Muscle of back (tissue), 11 donors: Measurements from ENCODE around the gene DEPDC7. TPM values are rescaled to one million over a fixed set of nuclear protein-coding genes. Genes with fewer than 3 reads are reported as not detected.
A peak's percentile ranks its signal among the peaks of the same experiment; 100 is the strongest.

Experiments
- DNase-seq, 3 donors: peaks; one replicate each; pipeline versions ENCODE4 v3.0.0 to v3.0.0-alpha.2; 2013
- polyA plus RNA-seq, 10 donors: library from polyadenylated mRNA; unstranded; fragments of 120-200 nt; gene quantifications; one replicate each; pipeline ENCODE4 v1.2.1, GENCODE V29; 2013; ENCODE audit not compliant: insufficient read length in 10 of 10

DEPDC7 gene
- polyA plus RNA-seq, 10 donors: 10.7 to 19.1 (median 16.1) TPM

DNA sequence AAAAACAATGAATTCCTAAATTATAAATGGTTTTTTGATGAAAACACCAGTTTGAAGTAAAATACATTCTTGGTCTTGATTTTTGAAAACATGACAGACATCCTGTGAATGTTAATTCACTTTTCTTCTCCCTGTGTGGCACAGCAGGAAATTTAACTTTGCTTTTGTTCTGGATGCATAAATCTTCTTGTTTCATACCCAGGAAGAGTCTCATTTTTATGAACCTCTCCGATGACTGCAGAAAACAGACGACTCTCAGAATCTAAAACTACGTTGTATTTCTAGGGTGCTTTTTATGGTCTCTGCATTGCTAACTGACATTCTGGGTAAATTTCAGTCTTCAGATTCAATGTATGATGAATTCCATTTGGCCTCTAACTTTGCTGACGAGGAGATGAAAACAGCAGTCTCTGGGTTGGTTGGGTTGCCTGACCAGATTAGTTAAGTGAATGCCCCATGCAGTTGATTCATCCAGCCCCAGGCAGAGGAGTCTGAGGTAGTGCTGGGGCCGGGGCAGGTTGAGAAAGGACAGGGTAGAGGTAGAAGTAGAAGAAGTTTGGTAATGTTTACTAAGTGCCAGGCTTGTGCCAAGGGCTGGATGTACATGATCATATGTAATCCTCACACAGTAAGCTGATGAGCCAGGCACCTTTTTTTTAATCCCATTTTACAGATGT is 43.8 kb downstream of the DEPDC7 start:
- DNase-seq: no peak

DNA sequence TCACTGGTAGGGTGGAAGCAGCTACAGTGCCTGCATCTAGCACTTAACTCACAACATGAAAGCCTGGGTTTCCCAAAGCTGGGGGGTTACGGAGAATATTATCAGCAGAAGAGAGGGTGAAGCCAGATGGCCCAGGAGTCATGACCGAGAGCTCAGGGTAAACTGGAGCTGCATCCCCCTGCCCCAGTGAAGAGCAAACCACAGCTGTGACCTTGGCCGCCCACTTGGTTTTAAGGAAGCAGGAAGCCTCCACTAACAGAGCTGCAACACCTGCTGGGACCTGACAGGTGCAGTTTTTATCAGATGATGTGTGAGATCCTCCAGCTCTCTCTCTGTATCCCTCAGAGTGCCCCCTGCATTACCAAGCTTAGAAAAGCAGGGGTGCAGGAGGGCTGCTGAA is 44.6 kb downstream of the DEPDC7 start:
- no peak for DNase-seq

DNA sequence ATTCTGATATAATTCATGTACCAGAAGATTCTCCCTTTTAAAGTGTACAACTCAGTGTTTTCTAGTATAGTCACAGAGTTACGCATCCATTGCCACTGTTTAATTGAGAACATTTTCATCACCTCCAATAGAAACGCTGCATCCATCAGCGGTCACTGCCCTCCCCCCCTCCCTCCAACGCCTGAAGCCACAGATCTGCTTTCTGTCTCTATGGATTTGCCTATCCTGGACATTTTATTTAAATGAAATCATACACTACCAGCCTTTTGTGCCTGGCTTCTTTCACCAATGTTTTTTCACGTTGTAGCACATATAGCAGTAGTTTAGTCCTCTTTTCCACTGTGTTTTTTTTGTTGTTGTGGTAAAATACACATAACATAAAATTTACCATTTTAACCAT is 46.5 kb downstream of the DEPDC7 start:
- no peak for DNase-seq

DNA sequence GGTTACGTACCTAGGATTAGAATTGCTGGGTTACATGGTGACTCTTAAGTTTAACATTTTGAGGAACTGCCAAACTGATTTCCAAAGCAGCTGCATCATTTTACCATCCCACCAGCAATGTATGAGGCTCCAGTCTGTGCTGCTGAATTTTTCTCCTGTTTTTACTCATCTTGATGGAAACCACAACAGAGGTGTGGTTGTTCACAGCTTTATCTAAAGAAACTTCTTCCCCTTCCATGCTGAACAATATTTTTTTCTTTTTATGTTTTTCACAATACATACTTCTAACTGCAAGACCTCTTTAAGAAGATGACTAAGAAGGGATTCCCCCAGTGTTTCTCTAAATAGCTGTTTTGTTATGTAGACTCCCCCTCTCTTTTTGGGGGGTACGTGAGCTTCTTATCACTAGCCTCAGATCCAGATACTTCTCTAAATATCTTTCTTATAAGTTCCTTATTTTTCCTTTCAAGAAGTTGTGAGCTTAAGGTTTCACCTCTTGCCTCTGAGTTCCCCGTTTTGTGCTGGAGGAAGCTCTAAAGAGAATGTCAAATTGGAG is 47.7 kb downstream of the DEPDC7 start:
- no peak for DNase-seq

DNA sequence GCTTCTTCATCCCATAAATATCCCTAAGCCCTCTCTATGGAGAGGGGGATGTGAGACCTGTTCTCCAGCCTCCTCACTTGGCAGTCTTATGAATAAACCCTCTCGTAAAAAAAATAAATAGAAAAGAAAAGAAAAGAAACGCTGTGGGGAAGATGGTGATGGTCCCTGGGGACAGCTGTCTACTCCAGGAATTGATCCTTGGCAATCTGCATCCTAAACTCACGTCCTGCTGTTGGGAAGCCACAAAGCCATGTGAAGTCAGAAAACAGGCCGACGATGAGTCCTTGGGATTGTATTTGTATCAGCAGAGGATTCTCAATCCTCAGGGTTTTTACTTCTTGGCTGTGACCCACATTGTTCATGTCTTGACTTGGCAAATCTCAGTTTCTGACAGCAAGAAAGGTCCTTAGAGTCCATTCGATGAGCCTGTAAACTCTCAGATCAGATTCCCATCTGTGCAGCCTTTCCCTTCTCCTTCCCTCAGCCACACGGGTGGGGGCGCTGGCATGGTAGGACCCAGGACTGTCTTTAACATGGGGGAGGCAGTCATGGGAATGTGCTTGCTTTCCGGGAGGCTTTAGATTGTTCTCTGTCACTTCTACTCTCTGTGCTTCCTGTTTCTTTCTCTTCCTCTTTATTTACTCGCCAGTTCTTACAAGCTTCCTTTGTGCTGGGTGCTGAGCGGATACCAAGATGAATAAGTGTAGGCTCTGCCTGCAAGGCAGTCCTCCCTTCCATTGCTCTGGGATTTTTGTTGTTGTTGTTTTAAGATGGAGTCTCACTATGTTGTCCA is 48.6 kb downstream of the DEPDC7 start:
- DNase-seq: peak in 1 of 3 donors; percentile 18

DNA sequence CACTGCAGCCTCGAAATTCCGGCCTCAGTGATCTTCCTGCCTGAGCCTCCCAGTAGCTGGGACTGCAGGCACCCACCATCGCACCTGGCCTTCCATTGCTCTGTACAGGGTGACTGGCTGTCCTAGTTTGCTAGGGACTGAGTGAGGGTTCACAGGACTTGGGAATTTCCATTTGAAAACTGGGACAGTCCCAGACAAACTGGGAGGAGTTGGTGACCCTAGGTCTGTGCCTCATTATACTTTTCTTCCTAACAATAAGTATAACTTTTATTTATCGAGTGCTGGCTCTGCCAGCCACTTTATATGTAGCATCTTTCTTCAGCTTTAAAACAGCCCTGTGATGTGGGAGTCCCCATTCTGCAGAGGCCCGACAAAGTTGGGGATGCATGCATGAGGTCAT is 49.2 kb downstream of the DEPDC7 start:
- DNase-seq: no peak

DNA sequence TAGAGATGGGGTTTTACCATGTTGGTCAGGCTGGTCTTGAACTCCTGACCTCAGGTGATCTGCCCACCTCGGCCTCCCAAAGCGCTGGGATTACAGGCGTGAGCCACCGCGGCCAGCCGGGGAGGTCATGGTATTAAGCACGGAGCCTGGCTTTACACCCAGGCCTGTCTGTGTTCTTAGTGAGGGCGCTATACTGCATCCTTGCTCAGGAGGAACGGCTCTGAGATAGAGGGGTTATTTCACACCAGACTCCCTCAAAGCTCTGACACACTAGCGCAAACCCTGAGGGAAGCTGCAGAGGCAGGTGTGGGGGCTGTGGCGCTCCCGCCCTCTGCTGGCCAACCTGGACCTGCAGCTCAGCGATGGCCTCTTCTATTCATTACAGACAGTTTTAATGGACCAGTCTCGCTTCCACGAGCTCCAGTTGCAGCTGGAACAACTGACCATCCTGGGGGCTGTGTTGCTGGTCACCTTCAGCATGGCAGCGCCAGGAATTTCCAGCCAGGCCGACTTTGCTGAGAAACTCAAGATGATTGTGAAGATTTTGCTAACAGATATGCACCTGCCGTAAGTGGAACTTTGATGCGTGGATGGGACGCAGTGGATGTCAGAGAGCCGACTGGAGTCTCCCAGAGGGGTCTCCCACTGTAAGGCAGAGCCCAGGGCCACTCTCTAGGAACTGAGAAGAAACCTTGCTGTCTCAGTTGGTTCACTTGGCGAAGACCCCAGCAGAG is 49.9 kb downstream of the DEPDC7 start:
- DNase-seq: peak; percentile 39 to 74 (median 49)

DNA sequence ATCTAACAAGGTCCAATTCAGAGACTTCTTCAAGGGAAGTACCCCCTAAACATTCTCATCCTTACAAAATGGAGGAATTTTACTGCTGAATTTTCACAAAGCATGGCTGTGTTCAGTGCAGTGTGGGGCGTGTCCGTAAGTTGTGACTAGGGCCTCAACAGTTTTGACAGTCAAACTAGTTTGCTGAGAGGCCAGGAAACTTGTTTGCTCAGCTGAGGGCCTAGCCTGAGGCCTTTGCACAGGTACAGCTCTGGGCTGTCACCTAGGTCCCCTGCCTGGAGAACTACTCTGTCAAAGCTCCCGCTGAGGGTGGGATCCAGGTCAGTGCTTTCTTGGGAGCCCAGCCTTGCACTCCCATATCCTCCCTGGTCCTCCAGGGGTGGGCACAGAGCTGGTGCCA is 51.6 kb downstream of the DEPDC7 start:
- DNase-seq: no peak

DNA sequence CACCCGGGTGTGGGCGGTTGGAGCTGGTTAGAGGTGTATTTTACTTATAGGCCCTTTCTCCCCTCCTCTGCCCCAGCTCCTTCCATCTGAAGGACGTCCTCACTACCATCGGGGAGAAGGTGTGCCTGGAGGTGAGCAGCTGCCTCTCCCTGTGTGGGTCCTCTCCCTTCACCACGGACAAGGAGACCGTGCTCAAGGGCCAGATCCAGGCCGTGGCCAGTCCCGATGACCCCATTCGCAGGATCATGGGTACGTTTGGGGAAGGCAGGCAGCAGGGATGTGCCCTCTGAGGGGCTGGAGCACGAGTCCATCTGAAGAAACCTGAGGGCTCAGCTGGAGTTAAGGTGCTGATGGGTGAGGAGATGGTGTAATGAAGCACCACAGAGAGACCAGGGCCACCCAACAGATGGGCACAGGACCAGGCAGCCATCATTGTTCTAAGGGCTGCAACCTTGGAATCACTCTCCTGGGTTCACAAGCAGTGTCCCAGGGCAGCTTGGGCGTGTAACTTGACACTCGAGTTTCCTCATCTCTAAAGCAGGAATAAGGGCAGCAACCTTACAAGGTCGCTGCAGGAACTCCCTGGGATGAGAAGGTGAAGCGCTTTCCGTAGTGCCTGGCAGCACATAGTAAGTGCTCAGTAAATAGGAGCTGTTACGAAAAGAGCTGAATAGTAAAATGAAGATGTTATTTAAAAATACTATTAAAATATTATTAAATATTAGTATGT is 53.1 kb downstream of the DEPDC7 start:
- DNase-seq: no peak

DNA sequence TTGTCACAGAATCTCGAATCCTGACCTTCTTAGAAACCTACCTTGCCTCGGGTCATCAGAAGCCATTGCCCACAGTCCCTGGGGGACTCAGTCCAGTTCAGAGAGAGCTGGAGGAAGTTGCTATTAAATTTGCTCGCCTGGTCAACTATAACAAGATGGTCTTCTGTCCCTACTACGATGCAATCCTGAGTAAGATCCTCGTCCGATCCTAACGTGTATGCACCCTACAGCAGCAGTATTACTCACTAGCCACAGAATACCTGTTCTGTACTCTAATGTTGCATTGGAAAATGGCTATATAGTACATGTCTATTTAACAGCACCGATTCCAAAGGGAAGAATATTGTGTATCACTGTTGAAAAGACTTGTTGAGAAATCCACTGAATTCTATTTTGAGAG is 56.8 kb downstream of the DEPDC7 start:
- no peak for DNase-seq

Other genes with a start within 250 kb of the DEPDC7 start
- gene CCDC73, start 221.2 kb upstream of the DEPDC7 start, polyA plus RNA-seq: under 1 TPM in 7 of 10 donors, not detected in 3; 0.05 to 0.66 (median 0.06) TPM
- 1 to 10 TPM in 2 of 10 donors, under 1 TPM in 8; 0.08 to 4.5 (median 0.17) TPM for gene PRRG4, start 186.0 kb upstream of the DEPDC7 start, polyA plus RNA-seq
- gene QSER1, start 123.1 kb upstream of the DEPDC7 start, polyA plus RNA-seq: 10 to 100 TPM; 17.6 to 29.4 (median 24.4) TPM
- 10 to 100 TPM in 9 of 10 donors, 1 to 10 TPM in 1; 8.9 to 14.0 (median 11.3) TPM for gene TCP11L1, start 23.7 kb downstream of the DEPDC7 start, polyA plus RNA-seq
- 10 to 100 TPM; 30.7 to 44.1 (median 38.8) TPM for gene CSTF3, start 145.6 kb downstream of the DEPDC7 start, polyA plus RNA-seq
- 100 to 1,000 TPM in 1 of 10 donors, 10 to 100 TPM in 9; 61.1 to 100 (median 74.9) TPM for gene HIPK3, start 241.5 kb downstream of the DEPDC7 start, polyA plus RNA-seq